Colon (tissue), 2 donors: ENCODE data around the gene NCKAP5.
"Not testable (repeated sequence)": the region's sequence is repeated elsewhere in the genome, so short reads cannot be mapped to it uniquely, and the experiment has no call there.

Experiments
- FAIRE-seq: peaks from 2 replicates; lab custom pipeline; 2012; peaks lifted over from hg19 to GRCh38; lab: Jason Lieb, UNC
- donor health status: control.
- donor health status: control.

Gene NCKAP5

GRCh38 chr2:132701810-132702209, 866.5 kb downstream of the NCKAP5 start:
- FAIRE-seq, result no peak

GRCh38 chr2:132699802-132700201, 868.5 kb downstream of the NCKAP5 start:
- FAIRE-seq, result not testable (repeated sequence)

- FAIRE-seq, result not testable (repeated sequence)
Observed at GRCh38 chr2:132698347-132698746, 869.9 kb downstream of the NCKAP5 start.

- no peak for FAIRE-seq
Observed at GRCh38 chr2:132697556-132698205, 870.6 kb downstream of the NCKAP5 start.

GRCh38 chr2:132692816-132693215, 875.4 kb downstream of the NCKAP5 start:
- FAIRE-seq, result no peak

GRCh38 chr2:132691556-132691955, 876.7 kb downstream of the NCKAP5 start:
- no peak for FAIRE-seq

- no peak for FAIRE-seq
Observed at GRCh38 chr2:132690664-132691303, 877.5 kb downstream of the NCKAP5 start.

- FAIRE-seq, result no peak
Observed at GRCh38 chr2:132681766-132682165, 886.5 kb downstream of the NCKAP5 start.

GRCh38 chr2:132680544-132680943, 887.7 kb downstream of the NCKAP5 start:
- no peak for FAIRE-seq

- no peak for FAIRE-seq
Observed at GRCh38 chr2:132678483-132678882, 889.8 kb downstream of the NCKAP5 start.

- no peak for FAIRE-seq
Observed at GRCh38 chr2:132677661-132678060, 890.6 kb downstream of the NCKAP5 start.

GRCh38 chr2:132676999-132677398, 891.3 kb downstream of the NCKAP5 start:
- no peak for FAIRE-seq

GRCh38 chr2:132671151-132671835, 897.0 kb downstream of the NCKAP5 start:
- no peak for FAIRE-seq

GRCh38 chr2:132670496-132671150, 897.6 kb downstream of the NCKAP5 start:
- FAIRE-seq, result no peak

- no peak for FAIRE-seq
Observed at GRCh38 chr2:132669908-132670495, 898.3 kb downstream of the NCKAP5 start, which contains the start of gene LYPD1. TSS of gene LYPD1 (minus strand) at chr2:132670205. CDS start at chr2:132669932, 273 bp downstream.

GRCh38 chr2:132668987-132669907, 899.0 kb downstream of the NCKAP5 start:
- FAIRE-seq, result no peak

- FAIRE-seq, result no peak
Observed at GRCh38 chr2:132668189-132668823, 900.0 kb downstream of the NCKAP5 start.

GRCh38 chr2:132667706-132668105, 900.6 kb downstream of the NCKAP5 start:
- no peak for FAIRE-seq

- FAIRE-seq, result no peak
Observed at GRCh38 chr2:132665401-132666140, 902.7 kb downstream of the NCKAP5 start.

GRCh38 chr2:132664096-132664495, 904.2 kb downstream of the NCKAP5 start:
- FAIRE-seq, result no peak
